Kidney capillary endothelial cell (primary cell): ENCODE results near the gene MICALL2.

Experiments used
- DNase-seq: peaks from one replicate; pipeline ENCODE4 v3.0.0-alpha.2; 2018; ENCODE audit warnings: low spot score

The MICALL2 gene

DNA sequence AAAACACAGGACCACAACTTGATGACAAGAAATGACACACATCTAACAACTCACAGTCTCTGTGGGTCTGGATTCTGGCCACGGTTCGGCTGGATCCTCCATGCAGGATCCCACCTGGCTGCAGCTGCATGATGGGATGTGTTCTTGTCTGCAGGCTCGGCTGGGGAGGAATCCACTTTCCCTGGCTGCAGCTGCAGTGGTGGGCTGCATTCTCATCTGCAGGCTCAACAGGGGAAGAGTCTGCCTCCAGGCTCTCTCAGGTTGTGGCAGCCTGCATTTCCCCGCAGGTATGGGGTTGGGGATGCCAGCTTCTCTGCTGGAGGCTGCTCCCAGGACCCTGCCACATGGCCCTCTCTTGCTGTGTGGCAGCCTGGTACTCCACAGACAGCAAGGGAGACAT lies 64.9 kb downstream of the MICALL2 start:
- no peak for DNase-seq

- DNase-seq = no peak
Observed at GRCh38 chr7:1393421-1393820, 65.8 kb downstream of the MICALL2 start.

DNA sequence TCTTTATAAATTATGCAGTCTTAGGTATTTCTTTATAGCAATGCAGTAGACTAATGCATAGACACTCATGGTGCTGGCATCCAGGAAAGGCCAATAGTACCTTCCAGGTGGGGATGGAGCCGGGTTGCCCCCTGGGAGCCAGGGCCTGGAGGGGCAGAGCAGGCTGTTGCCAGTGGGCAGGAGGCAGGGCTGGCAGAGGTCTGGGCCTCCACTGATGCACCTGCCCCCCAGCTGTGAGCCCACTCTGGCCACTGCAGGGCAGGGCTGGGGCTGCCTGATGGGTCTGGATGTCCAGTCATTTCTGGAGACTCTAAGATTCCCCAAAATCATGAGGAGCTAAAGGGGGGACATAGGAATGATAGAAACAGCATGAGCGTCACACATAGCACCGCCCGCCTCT lies 66.7 kb downstream of the MICALL2 start:
- no peak for DNase-seq

GRCh38 chr7:1391449-1391848 lies 67.8 kb downstream of the MICALL2 start:
- DNase-seq = no peak

- DNase-seq = no peak
Observed at GRCh38 chr7:1388703-1389335, 70.5 kb downstream of the MICALL2 start.

DNA sequence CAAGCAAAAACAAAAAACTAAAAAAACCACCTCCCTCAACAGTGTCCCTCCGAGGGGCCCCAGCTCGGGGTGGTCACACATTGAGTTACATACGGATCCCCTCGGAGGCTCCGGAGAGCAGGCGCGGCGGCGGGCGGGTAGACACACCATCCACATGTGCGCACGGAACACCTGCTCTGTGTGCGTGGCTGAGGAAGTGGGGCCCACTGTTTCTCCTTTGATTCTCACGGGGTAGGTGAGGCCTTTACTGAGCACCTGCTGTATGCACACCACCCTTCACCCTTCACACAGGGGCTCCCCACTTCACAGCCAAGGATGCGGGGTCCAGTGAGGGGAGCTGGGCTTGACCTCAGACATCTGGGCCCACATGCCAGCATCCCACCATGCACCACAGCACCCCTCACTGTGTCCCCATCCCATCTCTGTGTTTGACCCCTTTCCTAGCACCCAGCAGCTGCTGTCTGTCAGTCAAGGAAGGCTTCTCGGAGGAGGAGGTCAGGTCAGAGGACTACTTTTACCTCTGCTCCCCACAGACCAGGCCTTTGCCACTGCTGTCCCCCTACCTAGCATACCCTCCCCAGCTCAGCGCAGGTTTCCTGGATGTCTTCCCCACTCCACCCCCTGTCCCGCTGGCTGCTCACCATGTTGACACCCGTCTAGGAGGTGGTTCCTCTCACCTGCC lies 71.1 kb downstream of the MICALL2 start:
- no peak for DNase-seq

DNA sequence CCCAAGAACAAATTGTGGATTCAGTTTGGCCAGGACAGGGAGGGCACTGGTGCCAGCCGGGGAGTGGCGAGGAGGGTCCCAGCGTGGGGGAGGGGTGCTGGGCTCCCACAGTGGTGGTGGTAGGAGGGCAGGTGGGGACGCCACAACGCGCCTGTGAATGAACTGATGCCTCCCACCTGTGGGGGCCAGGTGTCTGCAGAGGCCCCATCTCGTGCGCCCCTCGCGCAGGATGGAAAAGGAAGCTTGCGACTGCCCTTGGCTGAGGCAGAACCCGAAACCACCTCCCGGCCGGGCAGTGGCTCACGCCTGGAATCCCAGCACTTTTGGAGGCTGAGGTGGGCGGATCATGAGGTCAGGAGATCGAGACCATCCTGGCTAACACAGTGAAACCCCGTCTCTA lies 72.0 kb downstream of the MICALL2 start:
- DNase-seq = no peak

DNA sequence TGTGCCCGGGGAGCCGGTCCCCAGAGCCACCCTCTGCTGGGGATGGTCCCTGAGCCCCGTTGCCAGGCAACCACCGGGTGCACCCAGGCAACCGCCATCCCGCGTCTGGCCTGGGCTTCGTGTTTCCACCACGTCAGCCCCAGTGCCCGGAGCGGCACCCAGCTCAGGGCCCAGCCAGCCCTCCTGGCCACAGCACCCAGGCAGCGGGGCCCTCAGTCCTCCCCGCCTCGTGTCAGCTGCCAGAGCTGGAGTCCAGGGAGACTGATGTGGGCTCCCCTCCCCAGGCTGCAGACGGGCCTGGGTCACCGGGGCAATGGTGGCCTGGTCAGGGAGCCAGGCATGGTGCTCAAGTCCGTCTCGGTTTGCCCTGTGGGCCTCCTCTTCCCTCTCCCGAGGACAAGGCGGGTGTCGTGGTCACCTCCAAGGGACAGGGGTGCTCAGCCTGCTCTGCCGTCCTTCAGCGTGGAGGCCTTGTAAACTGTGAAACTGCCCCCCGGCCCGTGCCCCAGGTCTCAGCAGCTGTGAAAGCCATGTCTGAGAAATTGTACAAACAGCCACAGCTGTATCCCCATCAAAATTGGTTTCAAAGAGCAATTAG lies 72.5 kb downstream of the MICALL2 start:
- no peak for DNase-seq

- no peak for DNase-seq
Observed at GRCh38 chr7:1385809-1386622, 73.3 kb downstream of the MICALL2 start.

- DNase-seq = no peak
Observed at GRCh38 chr7:1385086-1385808, 74.0 kb downstream of the MICALL2 start.
